BJ (cell line): Measurements from ENCODE around the gene CUX1. TPM values are rescaled to one million over a fixed set of nuclear protein-coding genes. Genes with fewer than 3 reads are reported as not detected.

ENCODE experiments used
- CTCF ChIA-PET: fragments of 350-600 bp; formaldehyde crosslinking; extraction: SDS; loops from one replicate; lab custom pipeline; 2021; ENCODE audit warnings: antibody characterized with exemption, inconsistent platforms; lab: Yijun Ruan, JAX
- POLR2A ChIA-PET: fragments of 300-600 bp; sonication (Branson Sonifier 250); formaldehyde crosslinking; extraction: SDS; loops from one replicate; lab custom pipeline; 2021; ENCODE audit warnings: antibody characterized with exemption; lab: Charles Lee
- DNase-seq: peaks from one replicate; pipeline ENCODE4 v3.0.0-alpha.2; 2011; ENCODE audit warnings: low read depth
- H3K27me3 ChIP-seq: 2 replicates; pipeline ENCODE4 v1.6.0; 2011; ENCODE audit warnings: low read length; ENCODE audit not compliant: control insufficient read depth, insufficient read depth
- H3K36me3 ChIP-seq: 2 replicates; pipeline ENCODE4 v1.5.1; 2011; ENCODE audit warnings: low read length; ENCODE audit not compliant: control insufficient read depth, insufficient read depth
- H3K4me3 ChIP-seq: 2 replicates; pipeline ENCODE4 v1.5.1; 2011; ENCODE audit warnings: low read depth, mild to moderate bottlenecking, control low read depth, low read length
- CTCF ChIP-seq: IDR thresholded peaks from 2 replicates; pipeline ENCODE4 v1.5.1; 2011; ENCODE audit warnings: low read depth, mild to moderate bottlenecking, control low read depth, inconsistent platforms, low read length, moderate library complexity; ENCODE audit not compliant: insufficient read depth
- polyA plus RNA-seq: library from polyadenylated mRNA; depleted of rRNA; stranded (reverse); fragments of >200 nt; gene quantifications from 2 replicates; pipeline ENCODE4 v1.2.3, GENCODE V29; 2011

The CUX1 gene
- polyA plus RNA-seq, 1 experiment = 36.5 TPM

- no peak for DNase-seq
- no peak for TF ChIP-seq CTCF
- Histone ChIP-seq H3K4me3 (no peak overlapping the region), H3K36me3 (no peaks in the 10 kb centered on the region), H3K27me3 (peaks cover 2% of the 10 kb centered on the region)
- ChIA-PET CTCF (interaction anchor here (0.7 to 1.8 kb wide), 2 partner anchors 102 to 963 kb away, joined by 3 to 7 read pairs; no protein-coding TSS in a partner anchor), POLR2A (no interaction called here)
Observed at GRCh38 chr7:102289057-102289456, 471.6 kb downstream of the CUX1 start.

DNA sequence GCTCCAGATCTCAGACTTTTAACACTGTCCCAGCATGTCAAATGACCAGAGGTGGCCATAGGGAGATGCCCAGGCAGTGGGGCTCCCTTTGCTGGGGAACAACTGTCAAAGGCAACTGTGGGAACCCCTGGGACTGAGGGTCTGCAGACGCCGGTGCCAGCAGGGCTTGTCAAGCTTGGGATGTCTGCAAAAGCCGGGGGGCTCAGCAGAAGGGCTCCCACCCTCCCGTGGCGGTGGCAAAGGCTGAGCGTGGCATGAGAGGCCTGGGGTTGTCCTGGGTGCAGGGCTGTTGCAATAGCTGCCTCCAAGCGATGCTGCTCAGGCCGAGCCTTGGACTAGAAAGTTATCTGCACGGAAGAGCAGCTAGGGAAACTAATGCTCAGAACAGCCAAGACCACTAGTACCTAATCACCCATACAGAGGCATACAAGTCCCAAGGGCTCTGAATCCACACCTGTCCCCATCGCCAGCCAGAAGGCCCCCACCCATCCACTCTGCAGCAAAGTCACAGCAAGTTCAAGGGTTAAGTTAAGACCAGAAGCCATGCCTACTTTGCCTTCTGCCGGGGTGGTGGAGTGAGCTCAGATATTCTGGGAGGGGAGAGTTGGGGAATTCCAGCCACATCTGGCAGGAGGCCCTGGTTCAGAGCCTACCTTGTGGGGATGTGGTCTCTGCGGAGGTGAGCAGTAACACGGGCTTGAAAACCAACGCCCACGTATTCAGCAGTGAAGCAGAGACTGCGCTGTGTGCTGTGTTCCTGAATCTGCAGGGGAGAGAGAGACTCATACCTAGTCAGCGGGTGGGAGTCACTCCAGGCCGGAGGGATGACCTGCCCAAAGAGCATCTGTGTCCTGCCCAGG lies 473.9 kb downstream of the CUX1 start:
- TF ChIP-seq CTCF = no peak
- no peak overlapping the region for H3K4me3 ChIP-seq
- no peaks in the 10 kb centered on the region for H3K36me3 ChIP-seq
- peaks cover 2% of the 10 kb centered on the region for H3K27me3 ChIP-seq
- DNase-seq = no peak
- ChIA-PET POLR2A (no interaction called here), CTCF (interaction anchor here (1.3 kb wide), 1 partner anchor 11 kb away, joined by 4 read pairs; no protein-coding TSS in a partner anchor)

DNA sequence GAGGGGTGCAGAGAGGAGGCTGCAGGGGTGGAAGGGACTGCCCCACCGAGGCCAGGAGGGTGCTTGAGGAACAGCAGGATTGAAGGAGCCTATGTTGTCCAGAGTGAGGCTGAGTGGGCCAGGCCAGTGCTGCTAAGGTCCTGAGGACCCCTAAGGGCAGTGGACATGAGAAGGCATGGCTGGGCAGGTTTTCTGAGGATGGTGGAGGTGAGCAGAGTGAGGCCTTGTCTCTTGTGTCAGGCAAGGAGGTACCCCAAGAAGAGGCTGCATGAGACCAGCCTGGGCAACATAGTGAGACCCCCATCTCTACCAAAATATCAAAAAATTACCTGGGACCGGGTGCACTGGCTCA lies 474.5 kb downstream of the CUX1 start:
- Histone ChIP-seq H3K4me3 (no peak overlapping the region), H3K36me3 (no peaks in the 10 kb centered on the region), H3K27me3 (peaks cover 2% of the 10 kb centered on the region)
- ChIA-PET POLR2A (no interaction called here), CTCF (no interaction called here)
- DNase-seq = no peak
- TF ChIP-seq CTCF = no peak

DNA sequence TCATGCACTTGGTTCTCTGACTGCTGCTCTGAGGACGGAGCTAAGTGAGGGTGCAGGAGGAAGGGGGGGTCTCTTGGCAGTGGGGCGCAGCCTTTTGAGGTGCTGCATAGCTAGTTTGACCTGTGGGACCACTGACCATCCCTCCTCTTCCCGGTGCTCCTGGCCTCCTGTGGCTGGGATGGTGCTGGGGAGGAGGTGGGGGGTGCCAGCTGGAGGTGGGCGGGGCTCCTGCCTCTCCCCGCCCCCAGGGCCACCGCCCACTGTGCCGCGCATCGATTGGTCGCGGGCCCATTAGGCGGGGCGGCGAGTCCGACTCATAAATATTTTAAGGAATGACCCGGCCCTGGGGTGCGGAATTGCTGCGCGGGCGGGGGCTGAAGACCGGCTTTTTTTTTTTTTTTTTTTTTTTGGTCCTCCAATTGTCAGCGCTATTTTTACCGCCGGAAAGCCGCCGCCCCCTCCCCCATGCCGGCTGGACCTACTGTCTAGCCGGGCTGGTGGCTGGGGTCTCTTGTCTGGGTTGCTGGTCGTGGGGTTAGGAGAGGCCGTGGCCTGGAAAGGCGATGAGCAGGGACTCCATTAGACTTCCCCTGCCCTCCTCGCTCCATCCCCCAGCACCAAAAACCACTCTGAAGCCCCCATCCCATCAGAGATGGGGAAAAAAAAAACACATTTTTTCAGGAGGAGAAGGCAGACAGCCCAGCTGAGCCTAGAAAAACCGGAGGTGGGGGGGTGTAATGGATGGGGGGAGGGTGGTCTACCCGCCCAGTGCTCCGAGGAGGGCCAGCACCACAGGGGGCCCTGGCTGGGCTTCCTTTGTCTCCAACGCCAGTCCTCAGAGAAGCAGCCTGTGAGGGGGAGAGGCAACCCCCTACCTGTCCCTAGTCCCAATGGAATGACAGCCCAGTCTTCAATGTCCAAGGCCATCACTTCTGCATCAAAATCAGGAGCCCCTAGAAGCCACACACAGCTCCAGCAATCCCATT lies 475.7 kb downstream of the CUX1 start:
- TF ChIP-seq CTCF = no peak
- DNase-seq = no peak
- peaks cover 2% of the 10 kb centered on the region for H3K27me3 ChIP-seq
- no peaks in the 10 kb centered on the region for H3K36me3 ChIP-seq
- ChIA-PET POLR2A (no interaction called here), CTCF (no interaction called here)
- no peak overlapping the region for H3K4me3 ChIP-seq

- CTCF ChIA-PET = interaction anchor here (0.6 kb wide), 1 partner anchor 110 kb away, joined by 3 read pairs; no protein-coding TSS in a partner anchor
- Histone ChIP-seq H3K36me3 (no peaks in the 10 kb centered on the region), H3K4me3 (no peak overlapping the region), H3K27me3 (peaks cover 2% of the 10 kb centered on the region)
- DNase-seq = no peak
- POLR2A ChIA-PET = no interaction called here
- no peak for TF ChIP-seq CTCF
Observed at GRCh38 chr7:102294589-102294988, 477.2 kb downstream of the CUX1 start.
